Measurements from ENCODE around the gene CFB. TPM values are rescaled to one million over a fixed set of nuclear protein-coding genes. Genes with fewer than 3 reads are reported as not detected.

Gene CFB
- total and polyA plus RNA-seq, 2 of the 13 experiments (the other 11 are each of a cell fraction or from before 2014, with no cell fraction given): 171 to 513 TPM

GRCh38 chr6:31900917-31901414 is 44.9 kb upstream of the CFB start (continued):
- TF ChIP-seq ZNF318 (CRISPR knock-in tag; IDR thresholded peaks at IDR 0.05): no peak
- TF ChIP-seq POLR2A (IDR thresholded peaks at IDR 0.05; ENCODE audit: insufficient read depth in 1 of 2, low read depth in 2 of 2, low read length in 2 of 2): 0 out of 4 replicates have a peak, but pooled peaks of 1 of the 2 experiments have one; percentile 23
- peak; percentile 41; the same call in 1 of the 2 replicates for TF ChIP-seq ATF7-NPFF (CRISPR knock-in tag; IDR thresholded peaks at IDR 0.05; ENCODE audit: low read depth)
- TF ChIP-seq PREB (CRISPR knock-in tag; IDR thresholded peaks at IDR 0.05): 0 out of 2 replicates have a peak, but pooled peaks have one; percentile 63
- peak; percentile 97 for TF ChIP-seq ZBTB38 (CRISPR knock-in tag; IDR thresholded peaks at IDR 0.05)
- TF ChIP-seq ZNF629 (CRISPR knock-in tag; conservative IDR thresholded peaks at IDR 0.05): 0 out of 2 replicates have a peak, but pooled peaks have one; percentile 5
- 0 out of 2 replicates have a peak, but pooled peaks have one; percentile 40 for TF ChIP-seq ZNF142 (CRISPR knock-in tag; IDR thresholded peaks at IDR 0.05)
- no peak for TF ChIP-seq ZNF780A (CRISPR knock-in tag; IDR thresholded peaks at IDR 0.05)
- TF ChIP-seq MYC (CRISPR knock-in tag; IDR thresholded peaks at IDR 0.05; ENCODE audit: borderline replicate concordance): peak; percentile 61; the same call in 1 of the 2 replicates
